K562 (cell line): ENCODE measurements around the gene TENT4A. TPM values are rescaled to one million over a fixed set of nuclear protein-coding genes. Genes with fewer than 3 reads are reported as not detected.

Source experiments
- ATAC-seq: fragments of 200-7000 bp; cut with Tn5 transposase; 3 replicates; pipeline ENCODE4 v1.9.1; 2020; ENCODE audit warnings: moderate library complexity
- BruUV-seq: library from RNA; stranded (reverse); fragments of 400-500 nt; replicated peaks from 2 replicates; lab custom pipeline; 2021; lab: Mats Ljungman, UMichigan
- CTCF ChIA-PET: fragments of 300-600 bp; formaldehyde crosslinking; extraction: SDS; loops from one replicate; lab custom pipeline; 2021; ENCODE audit warnings: low intra/inter-chr PET ratio; lab: Yijun Ruan, JAX
- POLR2A ChIA-PET: fragments of 300-600, 350-650 bp; sonication (Branson Sonifier 250); formaldehyde crosslinking; extraction: SDS; loops from one replicate; lab custom pipeline; 2021; ENCODE audit warnings: antibody characterized with exemption, inconsistent platforms; lab: Yijun Ruan, JAX
- DNase-seq, 4 experiments: peaks; one replicate each; pipeline versions ENCODE4 v3.0.0 to v3.0.0-alpha.2; 2011 to 2018; ENCODE audit warnings: low spot score in 3 of 4, mixed read lengths in 3 of 4; ENCODE audit errors: extremely low read depth in 1 of 4
- FAIRE-seq: peaks from 2 replicates; lab custom pipeline; 2011; peaks lifted over from hg19 to GRCh38; lab: Jason Lieb, UNC
- H2AFZ ChIP-seq: 2 replicates; pipeline ENCODE4 v1.6.0; 2011; ENCODE audit warnings: low read depth, low read length, control low read depth, inconsistent platforms
- H3K27ac ChIP-seq: fragments of 200-600 bp; 3 replicates; pipeline ENCODE4 v1.8.0; 2011; ENCODE audit warnings: low read depth, mild to moderate bottlenecking, control low read depth, inconsistent platforms, low read length, moderate library complexity, mixed read lengths; ENCODE audit errors: extremely low read depth
- H3K27me3 ChIP-seq, 2 experiments: fragments of 300-600 bp in 1 of 2; 2 replicates in 1 of 2; 3 replicates in 1 of 2; pipeline versions ENCODE4 v1.6.0 to v1.8.0; 2011; ENCODE audit warnings: inconsistent platforms in 2 of 2, low read length in 2 of 2, mild to moderate bottlenecking in 1 of 2, mixed read lengths in 1 of 2, moderate library complexity in 1 of 2; ENCODE audit not compliant: control insufficient read depth in 2 of 2, insufficient read depth in 2 of 2
- H3K36me3 ChIP-seq: fragments of 300-600 bp; 3 replicates; pipeline ENCODE4 v1.8.0; 2011; ENCODE audit warnings: mild to moderate bottlenecking, low read length, inconsistent platforms; ENCODE audit not compliant: control insufficient read depth, insufficient read depth
- H3K4me1 ChIP-seq, 2 experiments: fragments of 200-600 bp in 1 of 2; replicated peaks in 1 of 2; 2 replicates in 1 of 2; 3 replicates in 1 of 2; pipeline versions ENCODE4 v1.5.1 to v1.8.0; 2011; ENCODE audit warnings: inconsistent platforms in 2 of 2, low read length in 2 of 2, mild to moderate bottlenecking in 1 of 2, mixed read lengths in 1 of 2, moderate library complexity in 1 of 2; ENCODE audit not compliant: control insufficient read depth in 2 of 2, insufficient read depth in 2 of 2
- H3K4me2 ChIP-seq: 2 replicates; pipeline ENCODE4 v1.6.1; 2011; ENCODE audit warnings: low read length, control low read depth, inconsistent platforms, mixed read lengths; ENCODE audit not compliant: insufficient read depth
- H3K4me3 ChIP-seq: fragments of 200-600 bp; sonication (generic), shearing (Covaris generic); 2 replicates; pipeline ENCODE4 v1.5.1; 2016; ENCODE audit warnings: control low read depth, inconsistent platforms
- H3K79me2 ChIP-seq: fragments of 200-600 bp; 3 replicates; pipeline ENCODE4 v1.8.0; 2011; ENCODE audit warnings: low read length, inconsistent platforms; ENCODE audit not compliant: control insufficient read depth, insufficient read depth
- H3K9ac ChIP-seq, 2 experiments: 2 replicates each; pipeline versions ENCODE4 v1.6.0 to v1.6.1; 2011; ENCODE audit warnings: low read depth in 2 of 2, low read length in 2 of 2, control low read depth in 1 of 2, inconsistent platforms in 1 of 2, mild to moderate bottlenecking in 1 of 2, mixed read lengths in 1 of 2; ENCODE audit not compliant: insufficient read depth in 1 of 2
- H3K9me1 ChIP-seq: one replicate; pipeline ENCODE4 v1.6.0; 2011; ENCODE audit warnings: inconsistent platforms, mild to moderate bottlenecking, low read length, moderate library complexity; ENCODE audit not compliant: control insufficient read depth, insufficient read depth
- H3K9me3 ChIP-seq: replicated peaks from 2 replicates; pipeline ENCODE4 v1.5.1; 2011; ENCODE audit warnings: low read depth, low read length, inconsistent platforms; ENCODE audit not compliant: control insufficient read depth, insufficient read depth
- H4K20me1 ChIP-seq: replicated peaks from 2 replicates; pipeline ENCODE4 v1.6.1; 2011; ENCODE audit warnings: low read length, inconsistent platforms, mixed read lengths; ENCODE audit not compliant: control insufficient read depth, insufficient read depth
- CC2D1A ChIP-seq: fragments of 450-650 bp; IDR thresholded peaks from 2 replicates; pipeline ENCODE4 v1.6.1; 2017; ENCODE audit warnings: mild to moderate bottlenecking
- EHMT2 ChIP-seq: fragments of 450-650 bp; IDR thresholded peaks from 2 replicates; pipeline ENCODE4 v1.6.1; 2018; ENCODE audit warnings: antibody characterized with exemption
- HNRNPK ChIP-seq: fragments of 200-400 bp; formaldehyde crosslinking; IDR thresholded peaks from one replicate; pipeline ENCODE4 v1.6.1; 2018; ENCODE audit warnings: mild to moderate bottlenecking, low read depth, low read length; ENCODE audit not compliant: poor library complexity, severe bottlenecking
- NR2C1 ChIP-seq, 2 experiments: fragments of 450-650 bp; IDR thresholded peaks; 2 replicates each; pipeline ENCODE4 v1.6.1; 2017; ENCODE audit warnings: mild to moderate bottlenecking in 2 of 2, antibody characterized with exemption in 1 of 2, inconsistent platforms in 1 of 2, missing compliant biosample characterization in 1 of 2, missing genetic modification characterization in 1 of 2
- OTX1 ChIP-seq: fragments of 450-650 bp; formaldehyde crosslinking; IDR thresholded peaks from 2 replicates; pipeline ENCODE4 v1.4.0; 2022; ENCODE audit warnings: mild to moderate bottlenecking
- PRDM10 ChIP-seq: fragments of 450-650 bp; IDR thresholded peaks from 2 replicates; pipeline ENCODE4 v1.6.1; 2018; ENCODE audit not compliant: partially characterized antibody
- RBM34 ChIP-seq: fragments of 200-400 bp; formaldehyde crosslinking; IDR thresholded peaks from 2 replicates; pipeline ENCODE4 v1.6.1; 2018; ENCODE audit warnings: low read length, borderline replicate concordance; ENCODE audit not compliant: insufficient read depth
- STAT5A ChIP-seq: IDR thresholded peaks from 2 replicates; pipeline ENCODE4 v1.6.1; 2012; ENCODE audit warnings: low read length, inconsistent platforms, borderline replicate concordance
- USF1 ChIP-seq: sonication (generic); formaldehyde crosslinking; IDR thresholded peaks from 2 replicates; pipeline ENCODE4 v1.9.0; 2022; ENCODE audit warnings: mild to moderate bottlenecking, missing genetic modification reagents
- ZNF24 ChIP-seq: fragments of 450-650 bp; IDR thresholded peaks from 2 replicates; pipeline ENCODE4 v1.6.1; 2016
- ZNF77 ChIP-seq: fragments of 250-450 bp; sonication (Bioruptor Pico); IDR thresholded peaks from 2 replicates; pipeline ENCODE4 v1.5.0; 2020
- WGBS: fragments of 100-300 bp; shearing (Covaris generic); methylation state at CpG from one replicate; pipeline ENCODE4 v1.1.6; 2016; ENCODE audit warnings: low coverage, mixed read lengths; ENCODE audit not compliant: insufficient coverage; ENCODE audit errors: missing lambda C conversion rate; 5-methylcytosine and 5-hydroxymethylcytosine counted together
- in situ Hi-C: fragments of 300-500 bp; cut with MboI; formaldehyde crosslinking; loops from 4 replicates; pipeline ENCODE4 v1.15.0; 2018; ENCODE audit warnings: inconsistent platforms, mixed read lengths
- intact Hi-C: fragments of 100-400 bp; cut with micrococcal nuclease; formaldehyde crosslinking; loops from 2 replicates; pipeline ENCODE4 v1.14.2; 2022
- polyA plus RNA-seq, 8 experiments: library from polyadenylated mRNA; depleted of rRNA in 4 of 8; stranded (reverse) in 5 of 8; unstranded in 3 of 8; fragments of >200 nt; fragmentation: Nextera tagmentation in 2 of 8; fragmentation: Illumina TruSeq in 1 of 8; extraction: Ambion mirVana in 2 of 8; extraction: Trizol in 1 of 8; gene quantifications; 2 replicates each; pipeline versions ENCODE4 v1.2.1 to v1.2.3, GENCODE V29; 2011 to 2014; ENCODE audit warnings: inconsistent platforms in 1 of 8, missing spikeins in 1 of 8
- total RNA-seq, 7 experiments: library from RNA; depleted of rRNA in 6 of 7; stranded (reverse); fragments of >200 nt in 6 of 7; fragmentation: Illumina TruSeq in 2 of 7; extraction: Trizol in 2 of 7; gene quantifications; 2 replicates each; pipeline versions ENCODE4 v1.2.1 to v1.2.3, GENCODE V29; 2011 to 2021; ENCODE audit warnings: low replicate concordance in 1 of 7
- TF ChIP-seq, protein P1 (sequence below): fragments of 250-450 bp; sonication (Bioruptor Pico); IDR thresholded peaks from 2 replicates; pipeline ENCODE4 v1.6.1; 2021; ENCODE audit warnings: mild to moderate bottlenecking
- TF ChIP-seq, protein P2 (sequence below): fragments of 250-450 bp; sonication (Bioruptor Pico); IDR thresholded peaks from 2 replicates; pipeline ENCODE4 v1.8.0; 2021; ENCODE audit warnings: moderate library complexity, mild to moderate bottlenecking, inconsistent platforms

The TENT4A gene
- total and polyA plus RNA-seq, 9 of the 15 experiments (the other 6 are each of a cell fraction or from before 2014, with no cell fraction given): 1.3 to 27.3 (median 13.0) TPM

- TF ChIP-seq USF1 (CRISPR knock-in tag) (no peak), CC2D1A (no peak), NR2C1 (IDR thresholded peaks at IDR 0.05) (no peak), NR2C1 (tag; IDR thresholded peaks at IDR 0.05) (no peak), EHMT2 (no peak), RBM34 (no peak)
- TF ChIP-seq, protein P1, sequence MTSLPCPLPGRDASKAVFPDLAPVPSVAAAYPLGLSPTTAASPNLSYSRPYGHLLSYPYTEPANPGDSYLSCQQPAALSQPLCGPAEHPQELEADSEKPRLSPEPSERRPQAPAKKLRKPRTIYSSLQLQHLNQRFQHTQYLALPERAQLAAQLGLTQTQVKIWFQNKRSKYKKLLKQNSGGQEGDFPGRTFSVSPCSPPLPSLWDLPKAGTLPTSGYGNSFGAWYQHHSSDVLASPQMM (CRISPR knock-in tag): no peak
Observed at GRCh38 chr5:6729386-6730310, 16.4 kb downstream of the TENT4A start (continued).

GRCh38 chr5:6730407-6730806 is 17.2 kb downstream of the TENT4A start:
- no peaks in the 10 kb centered on the region for H3K9me3 ChIP-seq
- in situ Hi-C loops: loop anchor here (25.0 kb wide), 1 partner anchor 1243 kb away; no protein-coding TSS in a partner anchor
- ATAC-seq (no peak), DNase-seq (no peak), FAIRE-seq (no peak)
- 77% methylated on average over 8 of the region's 8 CpGs for WGBS
- no peak overlapping the region for H2AFZ ChIP-seq
- H3K9ac ChIP-seq: peak overlapping the region in 1 of 2 experiments; percentile 57; a peak in 2 of 4 replicates
- no peak overlapping the region for H3K27ac ChIP-seq
- intact Hi-C loops: no loop called here
- peaks cover 99% of the 10 kb centered on the region for H3K79me2 ChIP-seq
- H3K4me3 ChIP-seq: no peak overlapping the region
- H3K9me1 ChIP-seq: peaks cover 11% of the 10 kb centered on the region
- no TSS peak for BruUV-seq
- H3K4me2 ChIP-seq: no peak overlapping the region
- peaks cover 61% of the 10 kb centered on the region; the same call in 2 of the 3 replicates for H3K36me3 ChIP-seq
- no peaks in the 10 kb centered on the region for H3K27me3 ChIP-seq
- POLR2A ChIA-PET: interaction anchor here (0.6 to 3.6 kb wide), 4 partner anchors 8 to 805 kb away, joined by 3 to 16 read pairs (median 3); no protein-coding TSS in a partner anchor
- H4K20me1 ChIP-seq: peaks cover 64% of the 10 kb centered on the region
- H3K4me1 ChIP-seq: peaks cover 6 to 31% of the 10 kb centered on the region in 2 experiments
- CTCF ChIA-PET: no interaction called here
- TF ChIP-seq ZNF77 (CRISPR knock-in tag) (no peak), OTX1 (CRISPR knock-in tag) (no peak), PRDM10 (no peak), STAT5A (no peak), HNRNPK (no peak), ZNF24 (no peak)
- TF ChIP-seq, protein P2, sequence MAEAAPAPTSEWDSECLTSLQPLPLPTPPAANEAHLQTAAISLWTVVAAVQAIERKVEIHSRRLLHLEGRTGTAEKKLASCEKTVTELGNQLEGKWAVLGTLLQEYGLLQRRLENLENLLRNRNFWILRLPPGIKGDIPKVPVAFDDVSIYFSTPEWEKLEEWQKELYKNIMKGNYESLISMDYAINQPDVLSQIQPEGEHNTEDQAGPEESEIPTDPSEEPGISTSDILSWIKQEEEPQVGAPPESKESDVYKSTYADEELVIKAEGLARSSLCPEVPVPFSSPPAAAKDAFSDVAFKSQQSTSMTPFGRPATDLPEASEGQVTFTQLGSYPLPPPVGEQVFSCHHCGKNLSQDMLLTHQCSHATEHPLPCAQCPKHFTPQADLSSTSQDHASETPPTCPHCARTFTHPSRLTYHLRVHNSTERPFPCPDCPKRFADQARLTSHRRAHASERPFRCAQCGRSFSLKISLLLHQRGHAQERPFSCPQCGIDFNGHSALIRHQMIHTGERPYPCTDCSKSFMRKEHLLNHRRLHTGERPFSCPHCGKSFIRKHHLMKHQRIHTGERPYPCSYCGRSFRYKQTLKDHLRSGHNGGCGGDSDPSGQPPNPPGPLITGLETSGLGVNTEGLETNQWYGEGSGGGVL (CRISPR knock-in tag): no peak
